ENCODE measurements around the gene SPEF2. TPM values are rescaled to one million over a fixed set of nuclear protein-coding genes. Genes with fewer than 3 reads are reported as not detected.

The SPEF2 gene
- polyA plus RNA-seq, 2 donors: 0.69 to 1.4 TPM

DNA sequence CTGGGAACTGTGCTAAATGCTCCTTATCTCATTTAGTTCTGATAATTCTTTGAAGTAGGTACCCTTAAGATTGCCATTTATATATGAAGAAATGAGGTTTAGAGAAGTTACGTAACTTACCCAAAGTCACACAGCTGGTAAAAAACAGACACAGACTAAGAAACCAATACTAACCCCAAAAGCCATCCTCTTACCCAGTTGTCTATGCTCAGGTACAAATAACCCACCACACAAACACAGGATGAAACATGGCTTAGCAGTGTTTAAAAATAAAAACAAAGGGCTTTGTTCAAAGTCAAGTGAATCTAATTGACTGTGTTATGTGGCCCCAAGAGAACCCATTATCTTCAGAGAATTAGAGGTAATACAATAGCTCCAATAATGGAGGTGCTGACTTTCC lies 202.0 kb downstream of the SPEF2 start:
- Histone ChIP-seq H3K9me3 (ENCODE audit: control insufficient read depth in 2 of 2, insufficient read depth in 1 of 2, low read depth in 1 of 2, low read length in 1 of 2) (no peaks in the 10 kb centered on the region), H3K27me3 (ENCODE audit: control insufficient read depth in 1 of 2, insufficient read depth in 2 of 2, low read length in 2 of 2) (no peaks in the 10 kb centered on the region), H3K27ac (ENCODE audit: low read depth in 2 of 2, low read length in 1 of 2) (no peak overlapping the region), H3K4me1 (ENCODE audit: control insufficient read depth in 2 of 2, insufficient read depth in 2 of 2, low read length in 1 of 2) (no peaks in the 10 kb centered on the region), H3K4me3 (ENCODE audit: low read depth in 1 of 2, low read length in 2 of 2) (no peak overlapping the region), H3K36me3 (ENCODE audit: control insufficient read depth in 2 of 2, insufficient read depth in 2 of 2, low read length in 1 of 2) (no peaks in the 10 kb centered on the region)
- WGBS, 2 donors: 77 to 79% methylated on average over 1 of the region's 1 CpG

DNA sequence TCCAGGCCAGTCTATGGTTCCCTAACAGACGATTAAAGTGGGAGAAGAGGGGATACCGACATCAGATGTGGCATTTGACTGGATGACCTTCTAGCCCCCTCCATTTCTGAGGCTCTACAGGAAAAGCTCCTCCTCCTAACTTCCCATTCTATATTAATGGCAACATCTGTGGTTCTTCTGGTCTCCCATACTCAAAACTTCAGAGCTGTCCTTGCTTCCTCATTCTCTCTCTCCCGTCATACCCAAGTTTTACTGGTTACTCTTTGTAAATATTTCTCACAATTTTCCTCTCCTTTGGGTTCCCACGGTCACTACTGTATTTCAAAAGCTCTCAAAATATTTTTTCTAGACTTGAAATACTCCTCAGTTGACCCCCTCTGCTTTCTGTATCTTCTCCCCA lies 203.1 kb downstream of the SPEF2 start:
- Histone ChIP-seq H3K4me1 (ENCODE audit: control insufficient read depth in 2 of 2, insufficient read depth in 2 of 2, low read length in 1 of 2) (no peaks in the 10 kb centered on the region), H3K27ac (ENCODE audit: low read depth in 2 of 2, low read length in 1 of 2) (no peak overlapping the region), H3K4me3 (ENCODE audit: low read depth in 1 of 2, low read length in 2 of 2) (no peak overlapping the region), H3K36me3 (ENCODE audit: control insufficient read depth in 2 of 2, insufficient read depth in 2 of 2, low read length in 1 of 2) (no peaks in the 10 kb centered on the region), H3K9me3 (ENCODE audit: control insufficient read depth in 2 of 2, insufficient read depth in 1 of 2, low read depth in 1 of 2, low read length in 1 of 2) (no peaks in the 10 kb centered on the region), H3K27me3 (ENCODE audit: control insufficient read depth in 1 of 2, insufficient read depth in 2 of 2, low read length in 2 of 2) (no peaks in the 10 kb centered on the region)
- WGBS, 2 donors: 74 to 87% methylated on average over 4 of the region's 4 CpGs

DNA sequence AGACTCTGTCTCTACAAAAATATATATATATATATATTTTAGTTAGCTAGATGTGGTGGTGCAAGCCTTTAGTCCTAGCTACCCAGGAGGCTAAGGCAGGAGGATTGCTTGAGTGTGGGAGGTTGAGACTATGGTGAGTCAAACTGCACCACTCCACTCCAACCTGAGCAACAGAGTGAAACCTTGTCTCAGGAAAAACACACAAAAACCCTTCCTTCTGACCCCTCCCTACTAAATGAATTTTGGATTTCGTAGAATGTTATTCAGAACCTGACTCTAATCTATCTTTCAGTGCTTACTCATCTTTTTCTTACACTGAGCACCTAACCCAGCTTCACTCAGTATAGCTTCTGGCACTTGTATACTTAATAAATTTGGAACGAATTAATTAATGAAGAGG lies 203.8 kb downstream of the SPEF2 start:
- 71 to 83% methylated on average over 2 of the region's 2 CpGs for WGBS, 2 donors

DNA sequence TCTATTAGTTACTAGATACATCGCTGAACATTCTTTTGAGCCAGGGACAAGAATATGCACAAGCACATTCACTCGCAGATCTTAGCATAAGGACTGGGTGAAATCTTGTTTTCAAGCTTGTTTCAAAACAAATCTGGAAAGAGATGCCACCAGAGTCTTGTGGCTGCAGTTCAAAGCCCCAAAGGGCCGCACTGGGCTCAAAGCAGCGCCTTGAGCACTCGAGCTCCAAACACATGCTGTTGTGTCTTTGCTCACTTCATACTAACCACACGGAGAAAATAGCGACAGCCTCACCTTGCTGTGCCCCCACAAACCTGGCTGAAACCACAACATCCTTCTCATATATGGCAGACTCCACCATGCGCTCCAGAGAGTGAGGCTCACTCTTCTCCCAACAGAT lies 204.8 kb downstream of the SPEF2 start:
- Histone ChIP-seq H3K27me3 (ENCODE audit: control insufficient read depth in 1 of 2, insufficient read depth in 2 of 2, low read length in 2 of 2) (no peaks in the 10 kb centered on the region), H3K9me3 (ENCODE audit: control insufficient read depth in 2 of 2, insufficient read depth in 1 of 2, low read depth in 1 of 2, low read length in 1 of 2) (no peaks in the 10 kb centered on the region), H3K4me1 (ENCODE audit: control insufficient read depth in 2 of 2, insufficient read depth in 2 of 2, low read length in 1 of 2) (no peaks in the 10 kb centered on the region), H3K27ac (ENCODE audit: low read depth in 2 of 2, low read length in 1 of 2) (no peak overlapping the region), H3K4me3 (ENCODE audit: low read depth in 1 of 2, low read length in 2 of 2) (no peak overlapping the region), H3K36me3 (ENCODE audit: control insufficient read depth in 2 of 2, insufficient read depth in 2 of 2, low read length in 1 of 2) (no peaks in the 10 kb centered on the region)
- 83 to 84% methylated on average over 8 of the region's 8 CpGs for WGBS, 2 donors

More for the DNA sequence above, 203.8 kb downstream of the SPEF2 start:
- Histone ChIP-seq H3K9me3 (ENCODE audit: control insufficient read depth in 2 of 2, insufficient read depth in 1 of 2, low read depth in 1 of 2, low read length in 1 of 2) (no peaks in the 10 kb centered on the region), H3K27ac (ENCODE audit: low read depth in 2 of 2, low read length in 1 of 2) (no peak overlapping the region), H3K36me3 (ENCODE audit: control insufficient read depth in 2 of 2, insufficient read depth in 2 of 2, low read length in 1 of 2) (no peaks in the 10 kb centered on the region), H3K4me1 (ENCODE audit: control insufficient read depth in 2 of 2, insufficient read depth in 2 of 2, low read length in 1 of 2) (no peaks in the 10 kb centered on the region), H3K27me3 (ENCODE audit: control insufficient read depth in 1 of 2, insufficient read depth in 2 of 2, low read length in 2 of 2) (no peaks in the 10 kb centered on the region), H3K4me3 (ENCODE audit: low read depth in 1 of 2, low read length in 2 of 2) (no peak overlapping the region)

DNA sequence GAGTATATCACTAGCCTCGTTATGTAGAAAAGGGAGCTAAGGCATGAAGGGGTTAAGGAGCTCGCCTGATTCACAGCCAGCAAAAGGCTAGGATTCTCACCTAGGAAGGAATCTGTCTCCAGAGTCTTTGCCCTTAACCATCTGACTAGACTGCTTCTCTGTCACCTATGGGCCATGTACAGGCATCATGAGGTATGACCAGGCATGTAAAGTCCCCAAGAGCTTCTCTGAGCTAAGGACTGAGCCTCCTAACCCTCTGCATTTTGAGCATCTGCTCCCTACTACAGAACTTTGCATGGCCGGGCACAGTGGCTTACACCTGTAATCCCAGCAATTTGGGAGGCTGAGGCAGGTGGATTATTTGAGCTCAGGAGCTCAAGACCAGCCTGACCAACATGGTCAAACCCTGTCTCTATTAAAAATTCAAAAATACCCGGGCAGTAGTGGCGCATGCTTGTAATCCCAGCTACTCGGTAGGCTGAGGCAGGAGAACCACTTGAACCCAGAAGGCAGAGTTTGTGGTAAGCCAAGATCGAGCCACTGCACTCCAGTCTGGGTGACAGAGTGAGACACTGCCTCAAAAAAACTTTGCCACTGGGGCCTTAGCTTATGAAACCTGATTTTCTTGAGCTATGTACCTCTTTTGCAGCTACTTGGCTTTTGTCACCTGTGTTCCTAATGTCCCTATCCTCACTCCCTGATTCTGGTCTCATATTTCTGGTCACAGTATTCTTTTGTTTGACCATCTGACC lies 205.9 kb downstream of the SPEF2 start:
- no peak overlapping the region for H3K27ac ChIP-seq (ENCODE audit: low read depth in 2 of 2, low read length in 1 of 2)
- no peaks in the 10 kb centered on the region for H3K4me1 ChIP-seq (ENCODE audit: control insufficient read depth in 2 of 2, insufficient read depth in 2 of 2, low read length in 1 of 2)
- H3K9me3 ChIP-seq (ENCODE audit: control insufficient read depth in 2 of 2, insufficient read depth in 1 of 2, low read depth in 1 of 2, low read length in 1 of 2): no peaks in the 10 kb centered on the region
- no peaks in the 10 kb centered on the region for H3K36me3 ChIP-seq (ENCODE audit: control insufficient read depth in 2 of 2, insufficient read depth in 2 of 2, low read length in 1 of 2)
- no peak overlapping the region for H3K4me3 ChIP-seq (ENCODE audit: low read depth in 1 of 2, low read length in 2 of 2)
- WGBS, 2 donors: 66 to 73% methylated on average over 7 of the region's 7 CpGs
- H3K27me3 ChIP-seq (ENCODE audit: control insufficient read depth in 1 of 2, insufficient read depth in 2 of 2, low read length in 2 of 2): no peaks in the 10 kb centered on the region

DNA sequence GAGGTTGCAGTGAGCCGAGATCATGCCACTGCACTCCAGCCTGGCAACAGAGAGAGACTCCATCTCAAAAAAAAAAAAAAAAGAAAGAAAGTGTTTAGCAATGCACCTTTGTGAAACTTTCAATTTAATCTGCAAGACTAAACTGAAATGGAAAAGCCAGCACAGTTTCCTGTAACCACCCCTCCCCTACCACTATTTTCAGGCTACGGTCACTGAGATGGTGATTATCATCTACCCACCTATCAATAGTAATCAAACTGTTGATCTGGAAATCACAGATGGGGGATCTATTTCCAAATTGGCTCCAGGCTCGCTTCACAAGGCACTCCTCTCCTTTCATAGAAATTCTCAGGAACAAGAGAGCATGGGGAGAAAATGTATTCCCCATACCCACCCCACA lies 208.4 kb downstream of the SPEF2 start:
- no peaks in the 10 kb centered on the region for H3K27me3 ChIP-seq (ENCODE audit: control insufficient read depth in 1 of 2, insufficient read depth in 2 of 2, low read length in 2 of 2)
- WGBS, 2 donors: 79 to 85% methylated on average over 2 to 3 of the region's 3 CpGs
- H3K36me3 ChIP-seq (ENCODE audit: control insufficient read depth in 2 of 2, insufficient read depth in 2 of 2, low read length in 1 of 2): no peaks in the 10 kb centered on the region
- H3K27ac ChIP-seq (ENCODE audit: low read depth in 2 of 2, low read length in 1 of 2): no peak overlapping the region
- H3K4me1 ChIP-seq (ENCODE audit: control insufficient read depth in 2 of 2, insufficient read depth in 2 of 2, low read length in 1 of 2): no peaks in the 10 kb centered on the region
- no peaks in the 10 kb centered on the region for H3K9me3 ChIP-seq (ENCODE audit: control insufficient read depth in 2 of 2, insufficient read depth in 1 of 2, low read depth in 1 of 2, low read length in 1 of 2)
- H3K4me3 ChIP-seq (ENCODE audit: low read depth in 1 of 2, low read length in 2 of 2): no peak overlapping the region

DNA sequence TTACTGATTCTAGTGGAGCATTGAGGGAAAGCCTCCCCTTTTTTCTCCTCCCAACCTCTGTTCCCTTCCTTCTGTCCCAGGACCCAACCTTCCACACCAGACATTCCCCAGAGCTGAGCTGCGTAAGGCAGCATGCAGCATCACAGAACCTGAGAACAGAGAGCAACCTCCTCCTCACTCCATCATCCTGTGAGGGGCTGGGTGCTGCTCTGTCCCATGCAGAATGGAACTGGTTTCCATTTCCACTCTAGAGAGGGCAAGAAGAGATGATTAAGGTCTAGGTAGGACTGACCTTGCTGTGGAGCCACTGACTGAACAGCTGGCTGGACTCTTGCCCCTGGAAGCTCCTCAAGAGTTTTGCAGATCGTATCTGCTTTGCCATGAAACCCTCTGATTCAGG lies 208.9 kb downstream of the SPEF2 start:
- Histone ChIP-seq H3K4me1 (ENCODE audit: control insufficient read depth in 2 of 2, insufficient read depth in 2 of 2, low read length in 1 of 2) (no peaks in the 10 kb centered on the region), H3K4me3 (ENCODE audit: low read depth in 1 of 2, low read length in 2 of 2) (no peak overlapping the region), H3K36me3 (ENCODE audit: control insufficient read depth in 2 of 2, insufficient read depth in 2 of 2, low read length in 1 of 2) (no peaks in the 10 kb centered on the region), H3K27me3 (ENCODE audit: control insufficient read depth in 1 of 2, insufficient read depth in 2 of 2, low read length in 2 of 2) (no peaks in the 10 kb centered on the region), H3K27ac (ENCODE audit: low read depth in 2 of 2, low read length in 1 of 2) (no peak overlapping the region), H3K9me3 (ENCODE audit: control insufficient read depth in 2 of 2, insufficient read depth in 1 of 2, low read depth in 1 of 2, low read length in 1 of 2) (no peaks in the 10 kb centered on the region)
- WGBS, 2 donors: 82 to 84% methylated on average over 2 of the region's 2 CpGs

DNA sequence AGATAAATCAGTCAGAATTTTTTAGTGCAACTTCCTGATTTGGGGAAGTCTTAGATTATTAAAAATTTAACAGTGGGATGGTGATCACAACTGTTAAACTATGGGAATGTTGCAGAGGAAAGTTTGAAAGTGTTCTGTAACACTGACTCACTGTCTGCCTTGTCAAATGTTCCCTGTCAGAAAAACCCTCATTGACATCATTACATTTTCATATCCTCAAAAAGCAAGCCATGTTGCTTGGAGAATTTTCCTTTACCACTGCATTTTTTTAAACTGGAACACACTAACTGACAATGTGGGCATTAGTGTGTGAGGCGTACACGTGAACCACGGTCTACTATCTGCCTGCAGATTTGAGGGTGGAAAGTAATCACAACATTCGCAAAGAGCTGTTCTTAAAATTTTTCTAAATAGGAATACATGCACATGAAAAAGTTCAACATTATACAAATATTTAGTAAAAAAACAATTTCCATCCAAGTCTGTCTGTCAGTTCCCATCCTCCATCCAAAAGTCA lies 210.5 kb downstream of the SPEF2 start:
- H3K9me3 ChIP-seq (ENCODE audit: control insufficient read depth in 2 of 2, insufficient read depth in 1 of 2, low read depth in 1 of 2, low read length in 1 of 2): no peaks in the 10 kb centered on the region
- no peak overlapping the region for H3K27ac ChIP-seq (ENCODE audit: low read depth in 2 of 2, low read length in 1 of 2)
- H3K4me3 ChIP-seq (ENCODE audit: low read depth in 1 of 2, low read length in 2 of 2): no peak overlapping the region
- no peaks in the 10 kb centered on the region for H3K4me1 ChIP-seq (ENCODE audit: control insufficient read depth in 2 of 2, insufficient read depth in 2 of 2, low read length in 1 of 2)
- no peaks in the 10 kb centered on the region for H3K27me3 ChIP-seq (ENCODE audit: control insufficient read depth in 1 of 2, insufficient read depth in 2 of 2, low read length in 2 of 2)
- H3K36me3 ChIP-seq (ENCODE audit: control insufficient read depth in 2 of 2, insufficient read depth in 2 of 2, low read length in 1 of 2): no peaks in the 10 kb centered on the region
- WGBS, 2 donors: 84 to 89% methylated on average over 4 of the region's 4 CpGs

DNA sequence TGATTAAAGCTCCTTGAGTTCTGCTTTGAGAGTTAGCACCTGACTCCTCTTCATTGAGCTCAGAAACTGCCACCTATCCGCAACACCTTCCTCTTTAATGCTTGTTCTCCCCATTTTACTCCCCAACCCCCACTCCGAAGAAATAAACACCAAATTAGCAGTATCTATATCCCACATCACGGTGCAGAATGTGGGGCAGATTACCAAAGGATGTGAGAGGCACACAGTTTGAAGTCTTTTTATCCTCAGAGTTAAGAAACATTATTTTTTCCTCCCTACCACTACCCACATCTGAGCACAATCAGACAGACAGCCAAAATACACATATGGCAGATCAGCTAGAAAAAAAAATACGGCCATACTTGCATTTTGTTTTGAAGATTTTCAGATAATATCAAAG lies 212.9 kb downstream of the SPEF2 start:
- Histone ChIP-seq H3K36me3 (ENCODE audit: control insufficient read depth in 2 of 2, insufficient read depth in 2 of 2, low read length in 1 of 2) (no peaks in the 10 kb centered on the region), H3K27me3 (ENCODE audit: control insufficient read depth in 1 of 2, insufficient read depth in 2 of 2, low read length in 2 of 2) (no peaks in the 10 kb centered on the region), H3K27ac (ENCODE audit: low read depth in 2 of 2, low read length in 1 of 2) (no peak overlapping the region), H3K4me1 (ENCODE audit: control insufficient read depth in 2 of 2, insufficient read depth in 2 of 2, low read length in 1 of 2) (no peaks in the 10 kb centered on the region), H3K9me3 (ENCODE audit: control insufficient read depth in 2 of 2, insufficient read depth in 1 of 2, low read depth in 1 of 2, low read length in 1 of 2) (no peaks in the 10 kb centered on the region), H3K4me3 (ENCODE audit: low read depth in 1 of 2, low read length in 2 of 2) (no peak overlapping the region)
- WGBS, 2 donors: 67 to 69% methylated on average over 4 of the region's 4 CpGs

DNA sequence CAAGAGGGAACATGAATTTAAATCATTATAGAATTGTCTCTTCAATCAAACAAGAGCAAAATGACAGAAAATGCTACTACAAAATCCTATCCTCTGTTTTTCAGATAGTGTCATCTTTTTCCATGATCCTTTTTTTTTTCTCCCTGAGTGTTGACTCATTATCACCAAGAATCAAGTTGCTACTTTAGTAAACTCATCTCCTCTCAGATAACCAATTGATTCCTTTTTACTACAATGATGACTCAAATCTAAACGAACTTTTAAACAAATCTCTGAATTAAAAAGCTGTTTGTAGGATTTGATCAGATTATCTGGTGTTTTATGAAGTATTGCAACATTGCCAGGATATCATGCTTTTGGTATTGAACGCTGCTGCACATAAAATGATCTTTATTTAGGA lies 215.1 kb downstream of the SPEF2 start:
- Histone ChIP-seq H3K4me3 (ENCODE audit: low read depth in 1 of 2, low read length in 2 of 2) (no peak overlapping the region), H3K36me3 (ENCODE audit: control insufficient read depth in 2 of 2, insufficient read depth in 2 of 2, low read length in 1 of 2) (no peaks in the 10 kb centered on the region), H3K9me3 (ENCODE audit: control insufficient read depth in 2 of 2, insufficient read depth in 1 of 2, low read depth in 1 of 2, low read length in 1 of 2) (no peaks in the 10 kb centered on the region), H3K4me1 (ENCODE audit: control insufficient read depth in 2 of 2, insufficient read depth in 2 of 2, low read length in 1 of 2) (no peaks in the 10 kb centered on the region), H3K27me3 (ENCODE audit: control insufficient read depth in 1 of 2, insufficient read depth in 2 of 2, low read length in 2 of 2) (no peaks in the 10 kb centered on the region), H3K27ac (ENCODE audit: low read depth in 2 of 2, low read length in 1 of 2) (no peak overlapping the region)
- 60 to 71% methylated on average over 2 of the region's 2 CpGs for WGBS, 2 donors
